SJSA1 (cell line): ENCODE measurements around the gene PPWD1. TPM values are rescaled to one million over a fixed set of nuclear protein-coding genes. Genes with fewer than 3 reads are reported as not detected.
"Not testable (repeated sequence)": the region's sequence is repeated elsewhere in the genome, so short reads cannot be mapped to it uniquely, and the experiment has no call there.

Experiments used
- DNase-seq, 2 experiments: peaks; one replicate each; pipeline ENCODE4 v3.0.0-alpha.2; 2015 to 2020; ENCODE audit warnings: low spot score in 2 of 2, low read depth in 1 of 2
- H3K27ac ChIP-seq: fragments of 250-450 bp; sonication (Bioruptor Pico); 2 replicates; pipeline ENCODE4 v1.5.1; 2020; ENCODE audit warnings: mild to moderate bottlenecking, moderate library complexity
- H3K27me3 ChIP-seq: fragments of 250-450 bp; sonication (Bioruptor Pico); replicated peaks from 2 replicates; pipeline ENCODE4 v1.5.1; 2020; ENCODE audit warnings: mild to moderate bottlenecking, moderate library complexity
- H3K36me3 ChIP-seq: fragments of 250-450 bp; sonication (Bioruptor Pico); 2 replicates; pipeline ENCODE4 v1.5.1; 2020; ENCODE audit warnings: mild to moderate bottlenecking
- H3K4me1 ChIP-seq: fragments of 250-450 bp; sonication (Bioruptor Pico); replicated peaks from 2 replicates; pipeline ENCODE4 v1.6.1; 2021; ENCODE audit warnings: mild to moderate bottlenecking
- H3K4me3 ChIP-seq: fragments of 250-450 bp; sonication (Bioruptor Pico); 2 replicates; pipeline ENCODE4 v1.5.1; 2020; ENCODE audit warnings: mild to moderate bottlenecking
- H3K9me3 ChIP-seq: fragments of 250-450 bp; sonication (Bioruptor Pico); replicated peaks from 2 replicates; pipeline ENCODE4 v1.5.1; 2020; ENCODE audit warnings: mild to moderate bottlenecking
- total RNA-seq: library from RNA; depleted of rRNA; stranded (reverse); fragments of >200 nt; shearing (Covaris generic); gene quantifications from 2 replicates; pipeline ENCODE4 v1.2.3, GENCODE V29; 2014

The PPWD1 gene
- total RNA-seq, 1 experiment from 2014 or later, result 44.4 TPM

- H3K9me3 ChIP-seq, result no peaks in the 10 kb centered on the region
- no peaks in the 10 kb centered on the region for H3K27me3 ChIP-seq
- H3K36me3 ChIP-seq, result peaks cover 59% of the 10 kb centered on the region
- H3K4me3 ChIP-seq, result no peak overlapping the region
- H3K4me1 ChIP-seq, result no peaks in the 10 kb centered on the region
- no peak overlapping the region for H3K27ac ChIP-seq
- DNase-seq, result no peak
These were observed 7.6 kb downstream of the PPWD1 start for GRCh38 chr5:65570598-65571226.

GRCh38 chr5:65577141-65577540 is 14.0 kb downstream of the PPWD1 start:
- DNase-seq, result peak in 1 of 2 experiments; percentile 5

GRCh38 chr5:65588694-65589093 is 25.6 kb downstream of the PPWD1 start:
- Histone ChIP-seq H3K4me3 (no peak overlapping the region), H3K27me3 (no peaks in the 10 kb centered on the region), H3K9me3 (no peaks in the 10 kb centered on the region), H3K27ac (no peak overlapping the region), H3K36me3 (peaks cover 72% of the 10 kb centered on the region), H3K4me1 (no peaks in the 10 kb centered on the region)
- DNase-seq, result no peak

More at GRCh38 chr5:65577141-65577540, 14.0 kb downstream of the PPWD1 start:
- no peak overlapping the region for H3K27ac ChIP-seq
- no peaks in the 10 kb centered on the region; the same call in 1 of the 2 replicates for H3K4me1 ChIP-seq
- H3K4me3 ChIP-seq, result no peak overlapping the region
- H3K36me3 ChIP-seq, result peaks cover 62% of the 10 kb centered on the region
- no peaks in the 10 kb centered on the region for H3K9me3 ChIP-seq
- no peaks in the 10 kb centered on the region for H3K27me3 ChIP-seq

- H3K4me3 ChIP-seq, H3K27me3 ChIP-seq: not testable (repeated sequence)
These were observed 38.7 kb downstream of the PPWD1 start for GRCh38 chr5:65601761-65602160.

GRCh38 chr5:65611524-65611923 is 48.4 kb downstream of the PPWD1 start:
- Histone ChIP-seq H3K36me3 (peaks cover 43% of the 10 kb centered on the region), H3K27ac (no peak overlapping the region), H3K27me3 (no peaks in the 10 kb centered on the region), H3K4me3 (no peak overlapping the region), H3K4me1 (no peaks in the 10 kb centered on the region), H3K9me3 (no peaks in the 10 kb centered on the region)
- DNase-seq, result no peak

More at GRCh38 chr5:65601761-65602160, 38.7 kb downstream of the PPWD1 start:
- DNase-seq, H3K9me3 ChIP-seq, H3K27ac ChIP-seq, H3K4me1 ChIP-seq: not testable (repeated sequence)
- peaks cover 74% of the 10 kb centered on the region for H3K36me3 ChIP-seq

GRCh38 chr5:65612298-65612907 is 49.3 kb downstream of the PPWD1 start:
- H3K36me3 ChIP-seq, result peaks cover 36% of the 10 kb centered on the region
- no peaks in the 10 kb centered on the region for H3K9me3 ChIP-seq
- H3K27me3 ChIP-seq, result no peaks in the 10 kb centered on the region
- H3K27ac ChIP-seq, result no peak overlapping the region
- no peaks in the 10 kb centered on the region for H3K4me1 ChIP-seq
- no peak overlapping the region for H3K4me3 ChIP-seq
- DNase-seq, result no peak

- Histone ChIP-seq H3K4me1 (peaks cover 6% of the 10 kb centered on the region; the same call in 1 of the 2 replicates), H3K4me3 (no peak overlapping the region), H3K27ac (no peak overlapping the region), H3K27me3 (no peaks in the 10 kb centered on the region), H3K9me3 (no peaks in the 10 kb centered on the region), H3K36me3 (no peaks in the 10 kb centered on the region; the same call in 1 of the 2 replicates)
- DNase-seq, result no peak
These were observed 56.9 kb downstream of the PPWD1 start for GRCh38 chr5:65620021-65620420.

- not testable (repeated sequence) for H3K9me3 ChIP-seq, H3K27ac ChIP-seq, DNase-seq, H3K27me3 ChIP-seq, H3K4me3 ChIP-seq, H3K36me3 ChIP-seq
- peaks cover 12% of the 10 kb centered on the region for H3K4me1 ChIP-seq
These were observed 58.9 kb downstream of the PPWD1 start for GRCh38 chr5:65621961-65622360.

GRCh38 chr5:65623482-65623881 is 60.4 kb downstream of the PPWD1 start:
- Histone ChIP-seq H3K27ac (no peak overlapping the region), H3K27me3 (no peaks in the 10 kb centered on the region)
- DNase-seq, result peak in 1 of 2 experiments; percentile 1

GRCh38 chr5:65624025-65624570 is 61.0 kb downstream of the PPWD1 start, which contains the start of gene TRIM23:
Gene TRIM23, minus strand, starts transcription at chr5:65624333. Its CDS starts 59 bp downstream, at chr5:65624274.
- Histone ChIP-seq H3K27me3 (no peaks in the 10 kb centered on the region), H3K27ac (peak within 1 kb of the TSS; percentile 29; the same call in 1 of the 2 replicates), H3K36me3 (no peaks in the 10 kb centered on the region), H3K9me3 (no peaks in the 10 kb centered on the region), H3K4me3 (peak within 1 kb of the TSS; percentile 55), H3K4me1 (peaks cover 12% of the 10 kb centered on the region)
- peak; percentile 92 to 98 for DNase-seq

More at GRCh38 chr5:65623482-65623881, 60.4 kb downstream of the PPWD1 start:
- Histone ChIP-seq H3K36me3 (no peaks in the 10 kb centered on the region), H3K9me3 (no peaks in the 10 kb centered on the region), H3K4me1 (peaks cover 12% of the 10 kb centered on the region), H3K4me3 (peak overlapping the region; percentile 55)

GRCh38 chr5:65624571-65625555 is 61.8 kb downstream of the PPWD1 start, which contains the start of the genes SHLD3 and TRAPPC13:
Gene SHLD3, plus strand, starts transcription at chr5:65625027. Its CDS starts 4,561 bp downstream, at chr5:65629588.
Gene TRAPPC13, plus strand, starts transcription at chr5:65625027. Its CDS starts 34 bp downstream, at chr5:65625061.
- DNase-seq, result peak; percentile 80 to 99
- Histone ChIP-seq H3K9me3 (no peaks in the 10 kb centered on the region), H3K4me3 (peak within 1 kb of the TSS; percentile 55), H3K27me3 (no peaks in the 10 kb centered on the region), H3K27ac (peak within 1 kb of the TSS; percentile 29; the same call in 1 of the 2 replicates), H3K36me3 (peaks cover 8% of the 10 kb centered on the region), H3K4me1 (peaks cover 12% of the 10 kb centered on the region)

GRCh38 chr5:65625743-65626142 is 62.6 kb downstream of the PPWD1 start:
- H3K36me3 ChIP-seq, result peaks cover 10% of the 10 kb centered on the region
- no peak overlapping the region for H3K27ac ChIP-seq
- peaks cover 12% of the 10 kb centered on the region for H3K4me1 ChIP-seq
- H3K27me3 ChIP-seq, result no peaks in the 10 kb centered on the region
- H3K9me3 ChIP-seq, result no peaks in the 10 kb centered on the region
- no peak for DNase-seq
- peak overlapping the region; percentile 55 for H3K4me3 ChIP-seq

- no peaks in the 10 kb centered on the region for H3K9me3 ChIP-seq
- H3K27ac ChIP-seq, result no peak overlapping the region
- peaks cover 14% of the 10 kb centered on the region for H3K36me3 ChIP-seq
- no peaks in the 10 kb centered on the region for H3K27me3 ChIP-seq
- no peak overlapping the region for H3K4me3 ChIP-seq
- DNase-seq, result no peak
- H3K4me1 ChIP-seq, result peaks cover 3% of the 10 kb centered on the region
These were observed 67.9 kb downstream of the PPWD1 start for GRCh38 chr5:65630981-65631380.
